ENCODE results near the gene TAGLN. TPM values are rescaled to one million over a fixed set of nuclear protein-coding genes. Genes with fewer than 3 reads are reported as not detected.
"Not testable (repeated sequence)": the region's sequence is repeated elsewhere in the genome, so short reads cannot be mapped to it uniquely, and the experiment has no call there.

The TAGLN gene
- total RNA-seq, 5 donors from 2014 or later (not counting 1 experiment from before 2014, with no cell fraction given): 8.5 to 19.7 (median 13.4) TPM

DNA sequence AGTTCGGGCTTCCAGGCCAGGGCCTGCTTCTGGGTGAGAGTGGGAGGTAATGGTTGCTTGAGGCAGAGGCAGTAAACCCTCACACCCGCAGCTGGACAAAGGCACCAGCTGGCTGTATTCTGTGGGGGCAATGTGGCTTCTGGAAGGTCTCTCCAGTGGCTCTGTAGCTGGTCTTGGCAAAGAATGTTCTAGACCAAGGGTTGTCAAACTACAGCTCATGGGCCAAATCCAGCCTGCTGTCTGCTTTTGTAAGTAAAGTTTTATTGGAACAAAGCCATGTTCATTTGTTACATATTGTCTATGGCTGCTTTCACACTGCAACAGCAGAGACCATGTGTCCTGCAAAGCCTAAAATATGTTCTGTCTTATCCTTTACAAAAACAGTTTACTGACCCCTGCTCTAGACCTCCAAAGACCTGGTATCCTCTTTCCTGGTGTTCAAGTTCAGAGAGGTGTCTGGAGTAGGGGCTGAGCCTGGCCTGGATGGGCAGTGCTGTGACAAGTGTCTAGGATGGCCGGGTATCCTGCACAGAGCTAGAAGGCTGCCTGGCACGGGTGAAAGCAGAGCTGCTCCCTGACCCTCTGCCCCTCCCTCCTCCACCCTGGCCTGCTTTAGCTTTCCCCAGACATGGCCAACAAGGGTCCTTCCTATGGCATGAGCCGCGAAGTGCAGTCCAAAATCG is 3.4 kb downstream of the TAGLN start:
- no peak overlapping the region for H3K4me3 Mint-ChIP-seq
- peaks cover 18% of the 10 kb centered on the region for H3K36me3 Mint-ChIP-seq
- Histone ChIP-seq H3K27ac (ENCODE audit: low read length) (no peak overlapping the region), H3K27me3 (replicated peaks in 1 of 2; ENCODE audit: control insufficient read depth in 2 of 2, extremely low read depth in 1 of 2, insufficient read depth in 2 of 2, low read length in 1 of 2) (no peaks in the 10 kb centered on the region), H3K4me1 (ENCODE audit: control insufficient read depth in 1 of 2, extremely low read depth in 1 of 2, insufficient read depth in 2 of 2, low read length in 2 of 2) (no peaks in the 10 kb centered on the region), H3K9me3 (no peaks in the 10 kb centered on the region), H3K4me3 (ENCODE audit: control insufficient read depth in 1 of 2, extremely low read depth in 1 of 2, low read length in 1 of 2) (no peak overlapping the region), H3K36me3 (ENCODE audit: control insufficient read depth in 2 of 2, extremely low read depth in 1 of 2, insufficient read depth in 1 of 2, low read length in 1 of 2) (peaks cover 6 to 39% of the 10 kb centered on the region in 2 donors)
- ChIA-PET POLR2A (no interaction called here), CTCF (no interaction called here)
- peak overlapping the region in 1 of 2 donors; percentile 48 for H3K27ac Mint-ChIP-seq
- 100% methylated on average over 2 of the region's 7 CpGs for WGBS (ENCODE audit: insufficient coverage)
- no peak for ATAC-seq (replicated peaks in 1 of 4)
- no peak for DNase-seq
- no peaks in the 10 kb centered on the region for H3K27me3 Mint-ChIP-seq
- no peaks in the 10 kb centered on the region for H3K9me3 Mint-ChIP-seq
- H3K4me1 Mint-ChIP-seq: peaks cover 0 to 11% (median 0%) of the 10 kb centered on the region in 3 donors

DNA sequence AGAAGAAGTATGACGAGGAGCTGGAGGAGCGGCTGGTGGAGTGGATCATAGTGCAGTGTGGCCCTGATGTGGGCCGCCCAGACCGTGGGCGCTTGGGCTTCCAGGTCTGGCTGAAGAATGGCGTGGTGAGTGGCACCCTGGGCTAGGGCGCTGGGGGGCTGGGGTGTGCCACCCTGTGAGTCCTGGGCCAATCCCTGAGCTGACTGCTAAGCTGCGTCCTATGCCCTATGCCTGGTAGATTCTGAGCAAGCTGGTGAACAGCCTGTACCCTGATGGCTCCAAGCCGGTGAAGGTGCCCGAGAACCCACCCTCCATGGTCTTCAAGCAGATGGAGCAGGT is 3.9 kb downstream of the TAGLN start:
- no peak overlapping the region for H3K4me3 ChIP-seq (ENCODE audit: control insufficient read depth in 1 of 2, extremely low read depth in 1 of 2, low read length in 1 of 2)
- no peaks in the 10 kb centered on the region for H3K27me3 ChIP-seq (replicated peaks in 1 of 2; ENCODE audit: control insufficient read depth in 2 of 2, extremely low read depth in 1 of 2, insufficient read depth in 2 of 2, low read length in 1 of 2)
- no peak for DNase-seq
- peaks cover 6 to 39% of the 10 kb centered on the region in 2 donors for H3K36me3 ChIP-seq (ENCODE audit: control insufficient read depth in 2 of 2, extremely low read depth in 1 of 2, insufficient read depth in 1 of 2, low read length in 1 of 2)
- POLR2A ChIA-PET: no interaction called here
- no peak overlapping the region for H3K27ac ChIP-seq (ENCODE audit: low read length)
- ATAC-seq (replicated peaks in 1 of 4): peak in 2 of 4 experiments; percentile 9 to 10
- H3K4me3 Mint-ChIP-seq: no peak overlapping the region
- 98% methylated on average over 9 of the region's 10 CpGs for WGBS (ENCODE audit: insufficient coverage)
- CTCF ChIA-PET: no interaction called here
- H3K27me3 Mint-ChIP-seq: no peaks in the 10 kb centered on the region
- H3K9me3 Mint-ChIP-seq: no peaks in the 10 kb centered on the region
- H3K27ac Mint-ChIP-seq: peak overlapping the region in 1 of 2 donors; percentile 43
- H3K36me3 Mint-ChIP-seq: peaks cover 18% of the 10 kb centered on the region
- no peaks in the 10 kb centered on the region for H3K9me3 ChIP-seq
- peaks cover 0 to 11% (median 0%) of the 10 kb centered on the region in 3 donors for H3K4me1 Mint-ChIP-seq
- H3K4me1 ChIP-seq (ENCODE audit: control insufficient read depth in 1 of 2, extremely low read depth in 1 of 2, insufficient read depth in 2 of 2, low read length in 2 of 2): no peaks in the 10 kb centered on the region

DNA sequence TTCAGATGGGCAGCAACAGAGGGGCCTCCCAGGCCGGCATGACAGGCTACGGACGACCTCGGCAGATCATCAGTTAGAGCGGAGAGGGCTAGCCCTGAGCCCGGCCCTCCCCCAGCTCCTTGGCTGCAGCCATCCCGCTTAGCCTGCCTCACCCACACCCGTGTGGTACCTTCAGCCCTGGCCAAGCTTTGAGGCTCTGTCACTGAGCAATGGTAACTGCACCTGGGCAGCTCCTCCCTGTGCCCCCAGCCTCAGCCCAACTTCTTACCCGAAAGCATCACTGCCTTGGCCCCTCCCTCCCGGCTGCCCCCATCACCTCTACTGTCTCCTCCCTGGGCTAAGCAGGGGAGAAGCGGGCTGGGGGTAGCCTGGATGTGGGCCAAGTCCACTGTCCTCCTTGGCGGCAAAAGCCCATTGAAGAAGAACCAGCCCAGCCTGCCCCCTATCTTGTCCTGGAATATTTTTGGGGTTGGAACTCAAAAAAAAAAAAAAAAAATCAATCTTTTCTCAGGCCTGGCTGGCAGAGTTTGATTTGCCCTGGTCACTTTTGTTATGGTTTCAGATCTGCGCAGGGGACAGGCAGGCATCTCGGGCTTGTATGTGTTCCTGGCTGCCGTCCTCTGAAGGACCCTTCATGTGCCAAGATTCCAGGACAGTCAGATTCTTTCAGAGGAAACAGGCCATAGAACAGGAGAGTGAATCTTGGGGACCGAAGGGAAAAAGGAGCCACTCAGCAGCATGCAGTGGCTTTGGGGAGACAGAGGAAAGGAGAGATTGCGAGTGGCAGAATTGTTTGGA is 5.3 kb downstream of the TAGLN start:
- Histone ChIP-seq H3K27me3 (replicated peaks in 1 of 2; ENCODE audit: control insufficient read depth in 2 of 2, extremely low read depth in 1 of 2, insufficient read depth in 2 of 2, low read length in 1 of 2) (no peaks in the 10 kb centered on the region), H3K9me3 (no peaks in the 10 kb centered on the region), H3K4me1 (ENCODE audit: control insufficient read depth in 1 of 2, extremely low read depth in 1 of 2, insufficient read depth in 2 of 2, low read length in 2 of 2) (no peaks in the 10 kb centered on the region), H3K4me3 (ENCODE audit: control insufficient read depth in 1 of 2, extremely low read depth in 1 of 2, low read length in 1 of 2) (no peak overlapping the region), H3K27ac (ENCODE audit: low read length) (no peak overlapping the region), H3K36me3 (ENCODE audit: control insufficient read depth in 2 of 2, extremely low read depth in 1 of 2, insufficient read depth in 1 of 2, low read length in 1 of 2) (peaks cover 6 to 44% of the 10 kb centered on the region in 2 donors)
- no peaks in the 10 kb centered on the region for H3K9me3 Mint-ChIP-seq
- H3K36me3 Mint-ChIP-seq: peaks cover 13% of the 10 kb centered on the region
- H3K27me3 Mint-ChIP-seq: no peaks in the 10 kb centered on the region
- 97% methylated on average over 11 of the region's 17 CpGs for WGBS (ENCODE audit: insufficient coverage)
- POLR2A ChIA-PET: no interaction called here
- H3K4me1 Mint-ChIP-seq: peaks cover 0 to 11% (median 0%) of the 10 kb centered on the region in 3 donors
- H3K4me3 Mint-ChIP-seq: no peak overlapping the region
- ATAC-seq (replicated peaks in 1 of 4) (no peak), DNase-seq (no peak)
- CTCF ChIA-PET: no interaction called here
- H3K27ac Mint-ChIP-seq: no peak overlapping the region

DNA sequence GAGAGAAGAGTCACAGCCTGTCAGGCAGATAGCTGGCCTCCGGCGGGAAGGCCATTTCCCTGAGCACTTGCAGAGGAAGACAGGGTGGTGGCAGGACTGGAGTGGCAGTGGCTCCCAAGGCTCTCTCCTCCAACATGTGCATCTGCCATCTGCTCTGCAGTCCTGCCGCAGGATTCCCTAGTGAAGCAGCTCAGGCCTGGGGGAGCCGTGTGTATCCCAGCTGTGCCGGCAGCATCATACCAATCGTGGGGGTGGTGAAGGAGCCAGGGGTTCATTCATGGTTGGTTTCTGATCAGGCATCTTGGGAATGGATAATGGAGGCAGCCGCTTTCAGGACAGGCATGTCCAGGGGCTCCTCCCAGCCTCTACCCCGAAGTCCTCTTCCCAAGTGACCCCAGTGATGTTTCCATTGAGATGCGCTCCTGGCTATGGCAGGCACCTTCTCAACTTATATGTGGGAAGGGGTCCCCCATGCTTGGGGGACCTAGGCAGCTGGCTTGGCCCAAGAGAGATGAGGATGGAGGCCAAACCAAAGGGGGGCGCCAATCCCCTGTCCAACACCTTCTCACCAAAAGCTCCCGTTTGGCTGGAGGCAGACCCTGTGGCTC is 6.1 kb downstream of the TAGLN start:
- WGBS (ENCODE audit: insufficient coverage): 100% methylated on average over 6 of the region's 11 CpGs
- POLR2A ChIA-PET: no interaction called here

DNA sequence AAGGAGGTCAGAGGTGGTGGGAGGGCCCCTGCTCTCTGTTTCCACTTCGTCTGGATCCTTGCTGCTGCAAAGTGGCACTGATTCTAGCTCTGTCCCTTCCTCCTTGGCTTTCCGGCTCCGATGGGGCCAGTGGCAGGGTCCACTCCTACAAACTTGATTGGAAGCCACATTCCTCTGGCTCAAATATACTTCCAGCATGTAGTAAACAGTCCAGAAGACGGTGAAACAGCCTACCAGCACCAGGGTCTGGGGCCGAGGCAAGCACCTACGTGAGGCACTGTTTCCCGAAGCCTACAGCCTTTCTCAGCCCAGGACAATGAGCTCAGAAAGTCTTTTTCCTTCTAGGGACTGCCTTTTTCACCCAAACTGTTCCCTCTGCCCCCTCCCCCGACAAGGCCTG is 6.9 kb downstream of the TAGLN start:
- H3K4me3 ChIP-seq (ENCODE audit: control insufficient read depth in 1 of 2, extremely low read depth in 1 of 2, low read length in 1 of 2); CTCF ChIA-PET; ATAC-seq (replicated peaks in 1 of 4); H3K9me3 ChIP-seq; H3K4me3 Mint-ChIP-seq; POLR2A ChIA-PET; H3K27ac ChIP-seq (ENCODE audit: low read length); H3K9me3 Mint-ChIP-seq; H3K27me3 ChIP-seq (replicated peaks in 1 of 2; ENCODE audit: control insufficient read depth in 2 of 2, extremely low read depth in 1 of 2, insufficient read depth in 2 of 2, low read length in 1 of 2); H3K4me1 ChIP-seq (ENCODE audit: control insufficient read depth in 1 of 2, extremely low read depth in 1 of 2, insufficient read depth in 2 of 2, low read length in 2 of 2); DNase-seq; H3K27me3 Mint-ChIP-seq: not testable (repeated sequence)
- H3K36me3 ChIP-seq (ENCODE audit: control insufficient read depth in 2 of 2, extremely low read depth in 1 of 2, insufficient read depth in 1 of 2, low read length in 1 of 2): peaks cover 6 to 46% of the 10 kb centered on the region in 2 donors
- peak overlapping the region in 1 of 2 donors; percentile 23 for H3K27ac Mint-ChIP-seq
- peaks cover 21% of the 10 kb centered on the region for H3K36me3 Mint-ChIP-seq
- peaks cover 0 to 11% (median 0%) of the 10 kb centered on the region in 3 donors for H3K4me1 Mint-ChIP-seq
- 96% methylated on average over 4 of the region's 8 CpGs for WGBS (ENCODE audit: insufficient coverage)

More for the DNA sequence above, 6.1 kb downstream of the TAGLN start:
- Mint-ChIP-seq H3K27me3 (no peaks in the 10 kb centered on the region), H3K4me3 (no peak overlapping the region), H3K27ac (no peak overlapping the region), H3K4me1 (peaks cover 0 to 11% (median 0%) of the 10 kb centered on the region in 3 donors), H3K36me3 (peaks cover 17% of the 10 kb centered on the region), H3K9me3 (no peaks in the 10 kb centered on the region)
- ATAC-seq (replicated peaks in 1 of 4) (no peak), DNase-seq (no peak)
- Histone ChIP-seq H3K4me1 (ENCODE audit: control insufficient read depth in 1 of 2, extremely low read depth in 1 of 2, insufficient read depth in 2 of 2, low read length in 2 of 2) (no peaks in the 10 kb centered on the region), H3K9me3 (no peaks in the 10 kb centered on the region), H3K27ac (ENCODE audit: low read length) (no peak overlapping the region), H3K27me3 (replicated peaks in 1 of 2; ENCODE audit: control insufficient read depth in 2 of 2, extremely low read depth in 1 of 2, insufficient read depth in 2 of 2, low read length in 1 of 2) (no peaks in the 10 kb centered on the region), H3K4me3 (ENCODE audit: control insufficient read depth in 1 of 2, extremely low read depth in 1 of 2, low read length in 1 of 2) (no peak overlapping the region), H3K36me3 (ENCODE audit: control insufficient read depth in 2 of 2, extremely low read depth in 1 of 2, insufficient read depth in 1 of 2, low read length in 1 of 2) (peaks cover 6 to 49% of the 10 kb centered on the region in 2 donors)
- CTCF ChIA-PET: no interaction called here

- no CpG with 5 or more reads among the region's 11 CpGs for WGBS (ENCODE audit: insufficient coverage)
- H3K9me3 Mint-ChIP-seq; H3K27me3 ChIP-seq (replicated peaks in 1 of 2; ENCODE audit: control insufficient read depth in 2 of 2, extremely low read depth in 1 of 2, insufficient read depth in 2 of 2, low read length in 1 of 2); H3K27ac ChIP-seq (ENCODE audit: low read length); H3K4me3 ChIP-seq (ENCODE audit: control insufficient read depth in 1 of 2, extremely low read depth in 1 of 2, low read length in 1 of 2); H3K27me3 Mint-ChIP-seq; POLR2A ChIA-PET; H3K27ac Mint-ChIP-seq; CTCF ChIA-PET; DNase-seq; H3K9me3 ChIP-seq; H3K4me1 ChIP-seq (ENCODE audit: control insufficient read depth in 1 of 2, extremely low read depth in 1 of 2, insufficient read depth in 2 of 2, low read length in 2 of 2); ATAC-seq (replicated peaks in 1 of 4); H3K4me3 Mint-ChIP-seq: not testable (repeated sequence)
- H3K36me3 ChIP-seq (ENCODE audit: control insufficient read depth in 2 of 2, extremely low read depth in 1 of 2, insufficient read depth in 1 of 2, low read length in 1 of 2): peaks cover 6 to 53% of the 10 kb centered on the region in 2 donors
- Mint-ChIP-seq H3K4me1 (peaks cover 0 to 15% (median 0%) of the 10 kb centered on the region in 3 donors), H3K36me3 (peaks cover 26% of the 10 kb centered on the region)
Measured at GRCh38 chr11:117206859-117207258, 7.7 kb downstream of the TAGLN start.
